ENCODE measurements around the gene SLC43A2.

The SLC43A2 gene

GRCh38 chr17:1643999-1644492 lies 15.4 kb upstream of the SLC43A2 start:
- DNase-seq (ENCODE audit: low read depth), result no peak

- peak; percentile 54 for DNase-seq (ENCODE audit: low read depth)
These were observed 14.8 kb upstream of the SLC43A2 start for GRCh38 chr17:1643293-1643998.

GRCh38 chr17:1641065-1641403 lies 12.4 kb upstream of the SLC43A2 start:
- DNase-seq (ENCODE audit: low read depth), result no peak

- DNase-seq (ENCODE audit: low read depth), result no peak
These were observed 11.9 kb upstream of the SLC43A2 start for GRCh38 chr17:1640329-1641064.

GRCh38 chr17:1639549-1640180 lies 11.0 kb upstream of the SLC43A2 start:
- no peak for DNase-seq (ENCODE audit: low read depth)

- DNase-seq (ENCODE audit: low read depth), result no peak
These were observed 10.1 kb upstream of the SLC43A2 start for GRCh38 chr17:1638624-1639300.

- DNase-seq (ENCODE audit: low read depth), result no peak
These were observed 9.5 kb upstream of the SLC43A2 start for GRCh38 chr17:1638171-1638590.

GRCh38 chr17:1636732-1637285 lies 8.2 kb upstream of the SLC43A2 start:
- DNase-seq (ENCODE audit: low read depth), result no peak

- no peak for DNase-seq (ENCODE audit: low read depth)
These were observed 7.2 kb upstream of the SLC43A2 start for GRCh38 chr17:1635675-1636465.

- no peak for DNase-seq (ENCODE audit: low read depth)
These were observed 6.4 kb upstream of the SLC43A2 start for GRCh38 chr17:1634841-1635650.

GRCh38 chr17:1630662-1631061 lies 2.0 kb upstream of the SLC43A2 start:
- no peak for DNase-seq (ENCODE audit: low read depth)

- peak; percentile 57 for DNase-seq (ENCODE audit: low read depth)
These were observed 1.1 kb upstream of the SLC43A2 start for GRCh38 chr17:1629504-1630310.

- DNase-seq (ENCODE audit: low read depth), result peak; percentile 82
These were observed 346 bp upstream of the SLC43A2 start for GRCh38 chr17:1628856-1629503.

GRCh38 chr17:1627182-1627981 lies 1.3 kb downstream of the SLC43A2 start:
- DNase-seq (ENCODE audit: low read depth), result no peak

GRCh38 chr17:1626333-1626732 lies 2.3 kb downstream of the SLC43A2 start:
- DNase-seq (ENCODE audit: low read depth), result no peak

GRCh38 chr17:1625581-1625980 lies 3.1 kb downstream of the SLC43A2 start:
- DNase-seq (ENCODE audit: low read depth), result no peak

GRCh38 chr17:1625053-1625452 lies 3.6 kb downstream of the SLC43A2 start:
- DNase-seq (ENCODE audit: low read depth), result no peak

GRCh38 chr17:1624650-1625049 lies 4.0 kb downstream of the SLC43A2 start:
- DNase-seq (ENCODE audit: low read depth), result no peak

Measured in activated T-cell treated with anti-CD3 and anti-CD28 coated beads for 1 hour (primary cell).